ENCODE data around the gene EIF4E1B. TPM values are rescaled to one million over a fixed set of nuclear protein-coding genes. Genes with fewer than 3 reads are reported as not detected.
"Not testable (repeated sequence)": the region's sequence is repeated elsewhere in the genome, so short reads cannot be mapped to it uniquely, and the experiment has no call there.

EIF4E1B gene
- total and polyA plus RNA-seq, 10 donors = not detected

- intact Hi-C loops (cut with DNase I; ENCODE audit: low total_unique reads) = no loop called here
- H3K27me3 ChIP-seq (replicated peaks in 1 of 7) = peaks cover 0 to 56% (median 6%) of the 10 kb centered on the region in 7 donors
- H3K9me3 ChIP-seq = no peaks in the 10 kb centered on the region
- peak overlapping the region in 6 of 8 donors; percentile 28 to 71 (median 44) for H3K4me3 ChIP-seq
- 79 to 88% (median 80%) methylated on average over 23 of the region's 23 CpGs for WGBS, 5 donors
- TF ChIP-seq POLR2AphosphoS5 (IDR thresholded peaks at IDR 0.05) (no peak), POLR2A (IDR thresholded peaks at IDR 0.05) (no peak), CTCF (IDR thresholded peaks at IDR 0.05 in 8 of 11, conservative IDR thresholded peaks at IDR 0.05 in 3 of 11) (no peak)
- H3K4me1 ChIP-seq = peaks cover 0 to 16% (median 14%) of the 10 kb centered on the region in 6 donors
- no peaks in the 10 kb centered on the region for H3K36me3 ChIP-seq
- no peak for DNase-seq
- H3K27ac ChIP-seq = no peak overlapping the region
Measured at GRCh38 chr5:176596069-176596644, 34.3 kb upstream of the EIF4E1B start.

- Histone ChIP-seq H3K9me3 (no peaks in the 10 kb centered on the region), H3K27me3 (replicated peaks in 1 of 7) (peaks cover 0 to 56% (median 6%) of the 10 kb centered on the region in 7 donors), H3K4me3 (peak overlapping the region in 7 of 8 donors; percentile 21 to 71 (median 44)), H3K36me3 (no peaks in the 10 kb centered on the region), H3K27ac (peak overlapping the region in 1 of 8 donors; percentile 30), H3K4me1 (peaks cover 0 to 16% (median 14%) of the 10 kb centered on the region in 6 donors)
- peak; percentile 89 for DNase-seq
- 2 to 15% (median 4%) methylated on average over 5 to 98 of the region's 98 CpGs for WGBS, 5 donors
- peak in 5 of 11 experiments; percentile 11 to 47 (median 40) for TF ChIP-seq CTCF (IDR thresholded peaks at IDR 0.05 in 8 of 11, conservative IDR thresholded peaks at IDR 0.05 in 3 of 11)
- no peak for TF ChIP-seq POLR2AphosphoS5 (IDR thresholded peaks at IDR 0.05)
- intact Hi-C loops (cut with DNase I; ENCODE audit: low total_unique reads) = no loop called here
Measured at GRCh38 chr5:176596689-176597416, 33.6 kb upstream of the EIF4E1B start.

GRCh38 chr5:176597417-176598389 is 32.8 kb upstream of the EIF4E1B start:
- H3K4me1 ChIP-seq = peaks cover 0 to 16% (median 14%) of the 10 kb centered on the region in 6 donors
- WGBS, 5 donors = 55 to 92% (median 60%) methylated on average over 14 to 47 of the region's 47 CpGs
- DNase-seq = no peak
- intact Hi-C loops (cut with DNase I; ENCODE audit: low total_unique reads) = no loop called here
- peak overlapping the region in 6 of 8 donors; percentile 28 to 71 (median 44) for H3K4me3 ChIP-seq
- H3K36me3 ChIP-seq = no peaks in the 10 kb centered on the region
- peak overlapping the region in 1 of 8 donors; percentile 30 for H3K27ac ChIP-seq
- H3K27me3 ChIP-seq (replicated peaks in 1 of 7) = peaks cover 0 to 56% (median 6%) of the 10 kb centered on the region in 7 donors
- TF ChIP-seq POLR2AphosphoS5 (IDR thresholded peaks at IDR 0.05) (no peak), CTCF (IDR thresholded peaks at IDR 0.05 in 8 of 11, conservative IDR thresholded peaks at IDR 0.05 in 3 of 11) (no peak), POLR2A (IDR thresholded peaks at IDR 0.05) (no peak)
- no peaks in the 10 kb centered on the region for H3K9me3 ChIP-seq

GRCh38 chr5:176599749-176600430 is 30.6 kb upstream of the EIF4E1B start:
- Histone ChIP-seq H3K4me1 (peaks cover 0 to 16% (median 14%) of the 10 kb centered on the region in 6 donors), H3K27me3 (replicated peaks in 1 of 7) (peaks cover 0 to 45% (median 6%) of the 10 kb centered on the region in 7 donors)
- H3K4me3 ChIP-seq; intact Hi-C loops (cut with DNase I; ENCODE audit: low total_unique reads); H3K36me3 ChIP-seq; H3K27ac ChIP-seq; H3K9me3 ChIP-seq; DNase-seq: not testable (repeated sequence)
- 88 to 92% (median 89%) methylated on average over 19 of the region's 19 CpGs for WGBS, 5 donors

Data from spleen (tissue), 11 donors.